ENCODE data around the gene SH3RF3.

GRCh38 chr2:109371481-109372170, 242.6 kb downstream of the SH3RF3 start:
- TF ChIP-seq CTCF (IDR thresholded peaks at IDR 0.05 in 2 of 3, conservative IDR thresholded peaks at IDR 0.05 in 1 of 3; ENCODE audit: insufficient read depth in 2 of 3, low read depth in 1 of 3, low read length in 3 of 3) (no peak), ZNF766 (CRISPR knock-in tag; conservative IDR thresholded peaks at IDR 0.05) (no peak), HSF4 (CRISPR knock-in tag; IDR thresholded peaks at IDR 0.05; ENCODE audit: borderline replicate concordance) (no peak), GABPA (tag; conservative IDR thresholded peaks at IDR 0.05; ENCODE audit: low read depth) (no peak), TAF7 (tag; IDR thresholded peaks at IDR 0.05) (no peak), RFX5 (IDR thresholded peaks at IDR 0.05; ENCODE audit: low read depth, low read length) (no peak), E2F5 (CRISPR knock-in tag; IDR thresholded peaks at IDR 0.05) (no peak)
